Measurements from ENCODE around the gene PALMD.

GRCh38 chr1:99636647-99637175, 9.2 kb upstream of the PALMD start:
- TF ChIP-seq CTCF (IDR thresholded peaks at IDR 0.05) (no peak), POLR2A (IDR thresholded peaks at IDR 0.05) (no peak), EP300 (IDR thresholded peaks at IDR 0.05) (no peak), POLR2AphosphoS5 (IDR thresholded peaks at IDR 0.05) (no peak)
